Fibroblast of villous mesenchyme (primary cell): ENCODE results near the gene NCBP3. TPM values are rescaled to one million over a fixed set of nuclear protein-coding genes. Genes with fewer than 3 reads are reported as not detected.

Experiments
- DNase-seq: peaks from one replicate; pipeline ENCODE4 v3.0.0-alpha.2; 2010; ENCODE audit warnings: low read depth
- H3K4me3 ChIP-seq: 2 replicates; pipeline ENCODE4 v1.5.1; 2011; ENCODE audit warnings: low read depth, mild to moderate bottlenecking, low read length
- total RNA-seq: library from RNA; depleted of rRNA; stranded (reverse); fragments of >200 nt; gene quantifications from 2 replicates; pipeline ENCODE4 v1.2.3, GENCODE V29; 2012
- TF ChIP-seq, protein P1 (sequence below): IDR thresholded peaks from 2 replicates; pipeline ENCODE4 v1.5.1; 2012; ENCODE audit warnings: low read depth, mild to moderate bottlenecking, low read length; ENCODE audit not compliant: insufficient read depth

NCBP3 gene, protein sequence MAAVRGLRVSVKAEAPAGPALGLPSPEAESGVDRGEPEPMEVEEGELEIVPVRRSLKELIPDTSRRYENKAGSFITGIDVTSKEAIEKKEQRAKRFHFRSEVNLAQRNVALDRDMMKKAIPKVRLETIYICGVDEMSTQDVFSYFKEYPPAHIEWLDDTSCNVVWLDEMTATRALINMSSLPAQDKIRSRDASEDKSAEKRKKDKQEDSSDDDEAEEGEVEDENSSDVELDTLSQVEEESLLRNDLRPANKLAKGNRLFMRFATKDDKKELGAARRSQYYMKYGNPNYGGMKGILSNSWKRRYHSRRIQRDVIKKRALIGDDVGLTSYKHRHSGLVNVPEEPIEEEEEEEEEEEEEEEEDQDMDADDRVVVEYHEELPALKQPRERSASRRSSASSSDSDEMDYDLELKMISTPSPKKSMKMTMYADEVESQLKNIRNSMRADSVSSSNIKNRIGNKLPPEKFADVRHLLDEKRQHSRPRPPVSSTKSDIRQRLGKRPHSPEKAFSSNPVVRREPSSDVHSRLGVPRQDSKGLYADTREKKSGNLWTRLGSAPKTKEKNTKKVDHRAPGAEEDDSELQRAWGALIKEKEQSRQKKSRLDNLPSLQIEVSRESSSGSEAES
- total RNA-seq, result 17.7 and 26.3 TPM in 2 replicates

DNA sequence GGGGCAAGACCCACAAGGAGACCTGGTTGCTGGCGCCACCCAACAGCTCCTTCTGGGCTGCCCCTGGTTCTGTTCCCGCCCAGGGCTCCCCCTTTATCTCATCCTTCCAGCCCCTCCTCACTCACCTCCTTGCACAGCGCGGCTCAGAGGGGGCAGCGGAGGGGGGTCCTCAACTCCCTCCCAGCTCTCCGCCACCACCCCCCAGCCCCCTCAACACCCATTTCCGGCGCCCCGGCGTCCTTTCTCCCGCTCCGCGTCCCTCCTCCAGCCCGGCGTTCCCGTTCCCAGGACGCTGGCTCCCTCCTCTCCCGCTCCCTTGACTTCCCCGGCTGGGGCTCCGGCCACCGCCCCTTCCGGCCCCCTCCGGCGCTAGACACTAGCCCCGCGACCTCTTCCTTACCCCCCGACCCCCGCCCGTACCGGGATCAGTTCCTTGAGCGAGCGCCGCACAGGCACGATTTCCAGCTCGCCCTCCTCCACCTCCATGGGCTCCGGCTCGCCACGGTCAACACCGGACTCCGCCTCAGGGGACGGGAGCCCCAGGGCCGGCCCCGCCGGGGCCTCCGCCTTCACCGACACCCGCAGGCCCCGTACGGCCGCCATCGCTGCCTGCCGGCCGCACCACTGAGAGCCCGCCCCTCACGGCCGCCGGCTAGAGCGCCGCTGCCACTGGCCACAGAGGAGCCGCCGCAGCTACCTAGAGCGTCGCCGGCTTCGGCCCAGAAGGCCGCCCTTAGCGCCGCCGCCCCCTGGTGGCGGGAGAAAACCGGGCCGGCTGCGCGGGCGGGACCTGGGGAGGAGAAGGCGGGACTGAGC, at the start of gene NCBP3:
Gene NCBP3, minus strand, starts transcription at position 626 of the 816 bp plus-strand sequence. Its CDS starts 23 bp downstream, at position 603.
- TF ChIP-seq, protein P1, sequence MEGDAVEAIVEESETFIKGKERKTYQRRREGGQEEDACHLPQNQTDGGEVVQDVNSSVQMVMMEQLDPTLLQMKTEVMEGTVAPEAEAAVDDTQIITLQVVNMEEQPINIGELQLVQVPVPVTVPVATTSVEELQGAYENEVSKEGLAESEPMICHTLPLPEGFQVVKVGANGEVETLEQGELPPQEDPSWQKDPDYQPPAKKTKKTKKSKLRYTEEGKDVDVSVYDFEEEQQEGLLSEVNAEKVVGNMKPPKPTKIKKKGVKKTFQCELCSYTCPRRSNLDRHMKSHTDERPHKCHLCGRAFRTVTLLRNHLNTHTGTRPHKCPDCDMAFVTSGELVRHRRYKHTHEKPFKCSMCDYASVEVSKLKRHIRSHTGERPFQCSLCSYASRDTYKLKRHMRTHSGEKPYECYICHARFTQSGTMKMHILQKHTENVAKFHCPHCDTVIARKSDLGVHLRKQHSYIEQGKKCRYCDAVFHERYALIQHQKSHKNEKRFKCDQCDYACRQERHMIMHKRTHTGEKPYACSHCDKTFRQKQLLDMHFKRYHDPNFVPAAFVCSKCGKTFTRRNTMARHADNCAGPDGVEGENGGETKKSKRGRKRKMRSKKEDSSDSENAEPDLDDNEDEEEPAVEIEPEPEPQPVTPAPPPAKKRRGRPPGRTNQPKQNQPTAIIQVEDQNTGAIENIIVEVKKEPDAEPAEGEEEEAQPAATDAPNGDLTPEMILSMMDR, result peak; percentile 91
- peak within 1 kb of the TSS; percentile 95 for H3K4me3 ChIP-seq
- peak; percentile 95 for DNase-seq

GRCh38 chr17:3895354-3895753, 49.3 kb upstream of the NCBP3 start:
- H3K4me3 ChIP-seq, result no peak overlapping the region
- TF ChIP-seq, protein P1, result no peak
- no peak for DNase-seq

- TF ChIP-seq, protein P1, result no peak
- no peak overlapping the region for H3K4me3 ChIP-seq
- DNase-seq, result no peak
These were observed 48.9 kb upstream of the NCBP3 start for GRCh38 chr17:3894911-3895343.

- TF ChIP-seq, protein P1, result no peak
- no peak for DNase-seq
- H3K4me3 ChIP-seq, result no peak overlapping the region
These were observed 48.1 kb upstream of the NCBP3 start for GRCh38 chr17:3894188-3894587.

DNA sequence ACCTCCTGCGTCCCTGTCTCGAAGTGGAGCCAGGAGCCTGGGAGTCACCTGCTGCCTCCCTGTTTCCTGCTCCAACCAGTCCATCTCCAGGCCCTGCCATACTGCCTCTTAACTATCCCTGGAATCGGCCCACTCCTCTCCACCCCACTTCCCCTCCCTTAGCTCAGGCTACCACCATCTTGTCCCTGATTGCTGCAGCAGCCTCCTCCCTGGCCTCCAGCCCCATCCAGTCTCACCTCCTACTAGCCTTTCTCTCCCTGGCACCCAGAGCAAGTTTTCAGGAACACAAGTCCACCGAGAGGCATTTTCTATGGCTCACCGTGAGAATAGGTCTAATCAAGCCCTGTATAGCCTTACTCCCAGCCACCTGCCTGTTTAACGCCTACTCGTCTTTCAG, 47.7 kb upstream of the NCBP3 start:
- TF ChIP-seq, protein P1, result no peak
- no peak for DNase-seq
- no peak overlapping the region for H3K4me3 ChIP-seq

DNA sequence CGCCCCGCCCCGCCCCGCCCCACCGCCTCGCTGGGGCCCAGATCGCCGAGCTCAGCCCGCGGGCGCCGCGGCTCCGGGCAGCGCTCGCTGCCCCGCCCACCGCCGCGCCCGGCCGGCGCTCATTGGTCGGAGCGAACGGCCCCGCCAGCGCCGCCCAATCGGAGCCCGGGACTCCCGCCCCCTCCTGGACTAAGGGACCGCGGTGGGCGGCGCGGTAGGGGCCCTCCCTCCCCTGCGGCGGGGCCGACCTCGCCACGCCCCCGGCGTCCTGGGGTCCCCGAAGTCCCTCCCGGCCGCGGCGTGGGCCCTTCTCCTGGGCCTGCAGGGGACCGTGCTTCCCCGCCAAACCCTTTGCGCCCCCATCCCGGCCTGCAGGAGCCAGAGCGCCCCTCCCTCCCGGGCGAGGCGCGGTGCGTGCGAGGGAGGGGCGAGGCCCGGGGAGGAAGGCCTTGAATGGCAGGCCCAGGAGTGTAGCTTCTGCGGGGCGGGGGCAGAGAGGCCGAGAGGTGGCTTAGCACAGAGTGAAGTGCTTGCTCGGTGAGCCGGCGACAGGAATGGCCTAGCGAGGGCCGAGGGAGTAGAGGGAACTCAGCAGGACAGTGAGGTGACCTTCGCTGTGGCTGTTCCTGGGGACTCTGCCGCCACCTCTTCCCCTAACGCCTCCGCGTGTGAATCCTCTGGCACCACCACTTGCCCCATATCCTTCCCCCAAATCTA, 47.1 kb upstream of the NCBP3 start, which contains the start of gene CAMKK1:
Gene CAMKK1, minus strand, starts transcription at position 51 of the 717 bp plus-strand sequence. CDS start 7,366 bp downstream, outside the sequence.
- TF ChIP-seq, protein P1, result no peak
- DNase-seq, result peak; percentile 74
- peak within 1 kb of the TSS; percentile 66 for H3K4me3 ChIP-seq
